Lung microvascular endothelial cell (primary cell): ENCODE data around the gene RHOT1. TPM values are rescaled to one million over a fixed set of nuclear protein-coding genes. Genes with fewer than 3 reads are reported as not detected.
"Not testable (repeated sequence)": the region's sequence is repeated elsewhere in the genome, so short reads cannot be mapped to it uniquely, and the experiment has no call there.

ENCODE experiments used
- DNase-seq, 2 donors: peaks; one replicate each; pipeline versions ENCODE4 v3.0.0 to v3.0.0-alpha.2; 2010; ENCODE audit warnings: low read depth in 2 of 2
- total RNA-seq: library from RNA; depleted of rRNA; stranded (reverse); fragments of >200 nt; gene quantifications from 2 replicates; pipeline ENCODE4 v1.2.1, GENCODE V29; 2014

RHOT1 gene
- total RNA-seq, 1 donor from 2014 or later: 30.8 TPM

- peak in 1 of 2 donors; percentile 25 for DNase-seq
These were observed 17.1 kb upstream of the RHOT1 start for GRCh38 chr17:32124985-32125847.

- DNase-seq: no peak
These were observed 16.5 kb upstream of the RHOT1 start for GRCh38 chr17:32125848-32126153.

- DNase-seq: no peak
These were observed 16.0 kb upstream of the RHOT1 start for GRCh38 chr17:32126325-32126724.

GRCh38 chr17:32126746-32127145, 15.6 kb upstream of the RHOT1 start:
- DNase-seq: no peak

- DNase-seq: peak; percentile 62 to 86
These were observed 15.0 kb upstream of the RHOT1 start for GRCh38 chr17:32127158-32127897.

GRCh38 chr17:32128470-32128869, 13.8 kb upstream of the RHOT1 start:
- DNase-seq: peak in 1 of 2 donors; percentile 8

DNA sequence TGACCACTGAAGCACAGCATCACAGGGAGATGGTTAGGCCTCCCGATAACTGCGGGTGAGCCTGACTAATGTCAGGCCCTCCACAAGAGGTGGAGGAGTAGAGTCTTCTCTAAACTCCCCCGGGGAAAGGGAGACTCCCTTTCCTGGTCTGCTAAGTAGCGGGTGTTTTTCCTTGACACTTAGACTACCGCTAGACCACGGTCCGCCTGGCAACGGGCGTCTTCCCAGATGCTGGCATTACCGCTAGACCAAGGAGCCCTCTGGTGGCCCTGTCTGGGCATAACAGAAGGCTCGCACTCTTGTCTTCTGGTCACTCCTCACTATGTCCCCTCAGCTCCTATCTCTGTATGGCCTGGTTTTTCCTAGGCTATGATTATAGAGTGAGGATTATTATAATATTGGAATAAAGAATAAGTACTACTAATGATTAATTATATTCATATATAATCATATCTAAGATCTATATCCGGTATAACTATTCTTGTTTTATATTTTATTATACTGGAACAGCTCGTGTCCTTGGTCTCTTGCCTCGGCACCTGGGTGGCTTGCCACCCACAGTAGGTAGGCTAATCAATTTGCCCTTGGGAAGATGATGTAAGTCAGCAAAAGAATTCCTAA, 6.7 kb upstream of the RHOT1 start:
- DNase-seq: peak in 1 of 2 donors; percentile 41

GRCh38 chr17:32136856-32137255, 5.4 kb upstream of the RHOT1 start:
- DNase-seq: no peak

- DNase-seq: not testable (repeated sequence)
These were observed 2.8 kb upstream of the RHOT1 start for GRCh38 chr17:32139504-32139903.

GRCh38 chr17:32141258-32141657, 1.0 kb upstream of the RHOT1 start:
- DNase-seq: peak in 1 of 2 donors; percentile 80

GRCh38 chr17:32141679-32142037, 644 bp upstream of the RHOT1 start:
- no peak for DNase-seq

DNA sequence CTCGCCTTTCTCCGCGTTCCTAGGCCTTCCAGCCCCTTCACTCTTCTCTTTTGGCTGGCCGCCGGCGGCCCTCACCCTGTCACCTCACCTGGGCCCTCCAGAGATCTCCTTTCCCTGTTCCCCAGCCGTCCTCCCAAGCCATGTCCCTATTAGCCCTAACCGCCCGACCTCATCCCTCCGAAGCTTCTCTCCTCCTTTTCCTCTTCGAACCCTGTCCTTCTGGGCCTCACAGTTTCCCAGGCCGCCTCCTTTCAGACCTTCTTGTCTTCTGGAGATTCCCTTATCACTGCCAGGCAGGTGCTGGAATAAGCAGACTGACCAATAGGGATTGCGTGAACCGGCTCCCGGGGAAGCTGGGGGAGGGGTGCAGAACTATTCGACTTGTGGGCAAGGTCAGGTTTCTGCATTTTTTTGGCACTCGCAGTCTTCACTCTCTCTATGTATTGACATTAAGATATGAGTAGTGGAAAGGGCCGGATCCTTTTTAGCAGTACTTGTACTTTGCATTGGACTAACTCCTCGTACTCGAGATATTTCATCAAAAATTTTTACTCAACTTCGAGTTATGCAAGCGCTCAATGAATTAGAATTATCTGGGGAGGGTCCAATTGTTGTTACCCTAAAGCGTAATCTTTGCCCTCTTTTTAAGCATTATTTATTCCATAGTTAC, 690 bp downstream of the RHOT1 start:
- DNase-seq: peak; percentile 35 to 47

- no peak for DNase-seq
These were observed 1.2 kb downstream of the RHOT1 start for GRCh38 chr17:32143527-32143870.

GRCh38 chr17:32144442-32144841, 2.1 kb downstream of the RHOT1 start:
- DNase-seq: not testable (repeated sequence)

DNA sequence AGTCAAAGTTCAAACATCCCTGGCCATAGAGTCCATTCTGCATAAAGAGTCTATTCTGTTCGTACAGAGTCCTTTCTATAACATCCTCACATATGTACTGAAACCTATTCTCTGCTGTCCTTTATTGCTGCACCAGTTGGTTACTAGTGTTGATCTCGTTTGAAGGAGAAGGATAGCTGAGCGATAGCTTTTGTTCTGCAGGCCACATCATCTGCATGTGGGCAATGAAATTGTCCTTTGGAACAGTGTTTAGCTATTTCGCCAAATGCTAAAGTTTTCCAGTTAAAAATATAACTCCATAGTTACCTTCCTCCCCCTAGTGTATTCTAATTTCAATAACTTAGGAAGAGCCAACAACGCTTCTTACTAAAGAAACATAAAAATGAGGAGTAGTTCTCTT, 6.0 kb downstream of the RHOT1 start:
- DNase-seq: no peak

GRCh38 chr17:32150358-32150757, 8.1 kb downstream of the RHOT1 start:
- no peak for DNase-seq

- no peak for DNase-seq
These were observed 9.8 kb downstream of the RHOT1 start for GRCh38 chr17:32152130-32152529.

DNA sequence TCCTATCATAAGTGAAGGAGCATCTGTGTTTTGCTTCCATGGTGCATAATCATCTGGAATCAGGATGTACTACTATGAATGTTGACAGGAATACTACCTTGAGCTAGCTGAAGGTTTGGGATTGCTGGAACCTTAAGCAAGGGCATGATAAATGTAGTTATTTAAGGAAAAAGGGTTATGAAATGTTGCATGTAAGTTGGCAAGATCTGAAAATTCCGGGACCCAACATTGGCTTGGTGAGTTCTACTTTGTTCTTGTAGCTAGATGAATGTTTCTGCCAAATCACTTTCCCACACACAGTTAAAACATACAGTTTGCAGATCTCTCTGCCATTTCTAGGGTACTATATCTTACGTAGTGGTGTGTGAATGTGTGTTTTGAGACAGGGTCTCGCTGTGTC, 13.6 kb downstream of the RHOT1 start:
- no peak for DNase-seq

GRCh38 chr17:32156656-32157055, 14.4 kb downstream of the RHOT1 start:
- DNase-seq: no peak

GRCh38 chr17:32157225-32157624, 14.9 kb downstream of the RHOT1 start:
- peak in 1 of 2 donors; percentile 58 for DNase-seq

DNA sequence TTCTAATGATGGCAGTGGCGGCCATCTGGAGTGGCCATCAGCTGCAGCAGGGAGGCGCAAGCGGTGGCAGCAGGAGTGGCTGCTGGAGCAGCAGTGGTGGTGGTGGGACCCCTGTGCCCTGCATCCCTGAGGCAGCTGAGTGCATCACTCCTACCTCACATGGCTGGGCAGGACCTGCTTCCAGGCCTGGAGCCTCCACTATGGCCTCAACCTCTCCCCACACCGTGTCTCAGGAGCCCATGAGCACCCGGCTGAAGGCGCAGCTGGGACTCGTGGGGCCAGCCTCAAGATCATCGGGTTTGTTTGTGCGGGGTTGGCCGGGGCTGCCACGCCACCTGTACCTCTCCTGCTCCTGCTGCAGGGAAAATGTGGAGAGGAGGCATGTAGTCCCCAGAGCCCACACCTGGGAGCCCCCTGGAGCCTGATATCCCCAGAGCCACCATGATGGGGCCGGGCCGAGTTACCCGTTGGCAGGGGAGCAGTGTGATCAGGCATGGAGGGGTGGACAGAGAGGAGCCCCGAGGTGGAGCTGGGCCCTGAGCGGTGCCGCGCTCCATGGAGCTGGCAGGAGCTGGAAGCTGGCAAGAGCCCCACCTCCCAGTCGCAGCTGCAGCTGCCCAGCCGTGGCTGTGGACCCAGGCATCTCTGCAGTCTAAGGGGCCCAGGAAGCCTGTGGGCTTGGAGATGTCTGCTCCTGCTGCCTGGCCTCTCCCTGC, 16.7 kb downstream of the RHOT1 start:
- DNase-seq: no peak
